GM13976 (cell line): ENCODE results near the gene FPR2.

Source experiments
- DNase-seq: peaks from one replicate; pipeline ENCODE4 v3.0.0; 2012; ENCODE audit warnings: low spot score
- in situ Hi-C: fragments of 300-500 bp; cut with MboI; formaldehyde crosslinking; loops from one replicate; pipeline ENCODE4 v1.12.0; 2022; ENCODE audit warnings: low sequenced_read_pairs, mixed read lengths, inconsistent platforms; ENCODE audit not compliant: unreplicated experiment
- TF ChIP-seq, protein P1 (sequence below): IDR thresholded peaks from 2 replicates; pipeline ENCODE4 v1.5.1; 2012; ENCODE audit warnings: borderline replicate concordance, mild to moderate bottlenecking; ENCODE audit not compliant: insufficient read depth; ENCODE audit errors: extremely low read depth, missing control alignments, control extremely low read depth

The FPR2 gene

DNA sequence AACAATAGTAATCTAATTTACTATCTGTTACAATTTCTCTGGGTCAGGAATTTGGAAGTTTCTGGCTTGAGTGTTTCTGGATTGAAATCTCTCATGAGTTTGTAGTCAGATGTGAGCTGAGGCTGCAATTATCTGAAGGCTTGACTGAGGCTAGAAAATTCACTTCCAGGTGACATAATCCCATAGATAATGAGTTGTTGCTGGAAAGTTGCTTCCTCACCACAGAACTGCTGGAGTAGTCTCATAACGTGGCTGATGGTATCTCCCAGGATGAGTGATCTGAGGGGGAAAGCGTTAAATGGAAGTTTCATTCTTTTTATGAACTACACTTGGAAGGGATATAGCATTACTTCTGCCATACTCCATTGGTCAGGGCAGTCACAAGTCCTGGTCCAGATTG lies 18.7 kb downstream of the FPR2 start:
- TF ChIP-seq, protein P1, sequence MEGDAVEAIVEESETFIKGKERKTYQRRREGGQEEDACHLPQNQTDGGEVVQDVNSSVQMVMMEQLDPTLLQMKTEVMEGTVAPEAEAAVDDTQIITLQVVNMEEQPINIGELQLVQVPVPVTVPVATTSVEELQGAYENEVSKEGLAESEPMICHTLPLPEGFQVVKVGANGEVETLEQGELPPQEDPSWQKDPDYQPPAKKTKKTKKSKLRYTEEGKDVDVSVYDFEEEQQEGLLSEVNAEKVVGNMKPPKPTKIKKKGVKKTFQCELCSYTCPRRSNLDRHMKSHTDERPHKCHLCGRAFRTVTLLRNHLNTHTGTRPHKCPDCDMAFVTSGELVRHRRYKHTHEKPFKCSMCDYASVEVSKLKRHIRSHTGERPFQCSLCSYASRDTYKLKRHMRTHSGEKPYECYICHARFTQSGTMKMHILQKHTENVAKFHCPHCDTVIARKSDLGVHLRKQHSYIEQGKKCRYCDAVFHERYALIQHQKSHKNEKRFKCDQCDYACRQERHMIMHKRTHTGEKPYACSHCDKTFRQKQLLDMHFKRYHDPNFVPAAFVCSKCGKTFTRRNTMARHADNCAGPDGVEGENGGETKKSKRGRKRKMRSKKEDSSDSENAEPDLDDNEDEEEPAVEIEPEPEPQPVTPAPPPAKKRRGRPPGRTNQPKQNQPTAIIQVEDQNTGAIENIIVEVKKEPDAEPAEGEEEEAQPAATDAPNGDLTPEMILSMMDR: no peak
- in situ Hi-C loops: no loop called here

GRCh38 chr19:51780270-51780669 lies 19.3 kb downstream of the FPR2 start:
- TF ChIP-seq, protein P1: no peak
- in situ Hi-C loops: no loop called here
- no peak for DNase-seq

More for the DNA sequence above, 18.7 kb downstream of the FPR2 start:
- no peak for DNase-seq

GRCh38 chr19:51781999-51782398 lies 21.0 kb downstream of the FPR2 start:
- TF ChIP-seq, protein P1: no peak
- in situ Hi-C loops: no loop called here
- no peak for DNase-seq

GRCh38 chr19:51783372-51783771 lies 22.4 kb downstream of the FPR2 start:
- in situ Hi-C loops: no loop called here
- no peak for DNase-seq
- TF ChIP-seq, protein P1: no peak

- in situ Hi-C loops: no loop called here
- TF ChIP-seq, protein P1: no peak
- DNase-seq: no peak
Observed at GRCh38 chr19:51784109-51784785, 23.3 kb downstream of the FPR2 start.

DNA sequence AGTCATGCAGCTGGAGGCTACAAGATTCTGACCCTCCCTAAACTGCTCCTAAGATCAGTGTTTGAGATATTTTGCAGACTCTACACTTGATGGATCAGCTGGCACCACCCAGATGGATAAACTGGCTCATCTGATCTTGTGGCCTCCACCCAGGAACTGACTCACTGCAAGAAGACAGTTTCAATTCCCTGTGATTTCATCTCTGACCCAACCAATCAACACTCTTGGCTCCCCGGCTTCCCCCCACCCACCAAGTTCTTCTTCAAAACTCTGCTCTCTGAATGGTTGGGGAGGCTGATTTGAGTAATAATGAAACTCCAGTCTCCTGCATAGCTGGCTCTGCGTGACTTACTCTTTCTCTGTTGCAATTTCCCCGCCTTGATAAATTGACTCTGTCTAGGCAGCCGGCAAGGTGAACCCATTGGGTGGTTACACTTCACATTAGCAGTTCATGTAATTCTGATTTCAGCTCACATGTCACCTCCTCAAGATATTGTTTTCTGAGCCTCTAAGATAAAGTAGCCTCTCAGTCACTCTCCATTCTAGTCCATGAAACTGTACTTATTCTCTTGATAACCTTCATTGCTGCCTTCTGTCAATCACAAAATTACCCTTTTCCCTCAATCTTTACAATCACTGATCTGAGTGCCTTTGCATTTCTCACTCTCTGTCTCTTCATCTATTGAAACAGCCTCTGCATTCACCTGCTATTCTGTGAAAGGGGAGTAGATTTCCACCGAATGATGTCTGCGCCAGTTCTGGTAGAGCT lies 24.1 kb downstream of the FPR2 start:
- no peak for DNase-seq
- TF ChIP-seq, protein P1: no peak
- in situ Hi-C loops: no loop called here
